B cell (primary cell): ENCODE measurements around the gene NCBP2.

ENCODE experiments used
- CTCF ChIP-seq: fragments of 200-600 bp; IDR thresholded peaks from one replicate; pipeline ENCODE4 v1.8.0; 2022; ENCODE audit warnings: antibody characterized with exemption, mild to moderate bottlenecking
- EZH2 ChIP-seq: IDR thresholded peaks from 2 replicates; pipeline ENCODE4 v1.6.1; 2012; ENCODE audit warnings: borderline replicate concordance, low read depth, mild to moderate bottlenecking, moderate library complexity, low read length; ENCODE audit not compliant: insufficient read depth, poor library complexity, severe bottlenecking

- no peak for TF ChIP-seq CTCF
- TF ChIP-seq EZH2 = no peak
Observed at GRCh38 chr3:196915375-196915774, 27.0 kb downstream of the NCBP2 start.
